SK-N-SH (cell line): ENCODE measurements around the gene BCL11B.

ENCODE experiments used
- CHD2 ChIP-seq: fragments of 150-350 bp; IDR thresholded peaks from 2 replicates; pipeline ENCODE4 v1.6.1; 2018; ENCODE audit warnings: low read length; ENCODE audit not compliant: partially characterized antibody
- CTCF ChIP-seq: fragments of 200-600 bp; sonication (generic); IDR thresholded peaks from 2 replicates; pipeline ENCODE4 v1.6.1; 2017; ENCODE audit warnings: antibody characterized with exemption, mild to moderate bottlenecking, moderate library complexity
- ELF1 ChIP-seq: IDR thresholded peaks from 2 replicates; pipeline ENCODE4 v1.4.0; 2012
- EP300 ChIP-seq, 2 experiments: IDR thresholded peaks; 2 replicates each; pipeline versions ENCODE4 v1.4.0 to v1.6.1; 2012; ENCODE audit warnings: borderline replicate concordance in 1 of 2, low read depth in 1 of 2, low read length in 1 of 2
- REST ChIP-seq: IDR thresholded peaks from 2 replicates; pipeline ENCODE4 v1.6.1; 2012; ENCODE audit warnings: mild to moderate bottlenecking, low read depth, low read length, moderate library complexity
- RFX5 ChIP-seq: IDR thresholded peaks from 2 replicates; pipeline ENCODE4 v1.6.1; 2012; ENCODE audit warnings: mild to moderate bottlenecking, improper control_type of control experiment, low read length

GRCh38 chr14:99187858-99188257 is 84.1 kb downstream of the BCL11B start:
- TF ChIP-seq CTCF: no peak
- TF ChIP-seq RFX5: no peak
- no peak for TF ChIP-seq ELF1
- no peak for TF ChIP-seq CHD2
- no peak for TF ChIP-seq REST
- no peak for TF ChIP-seq EP300 (IDR thresholded peaks at IDR 0.05; ENCODE audit: borderline replicate concordance in 1 of 2, low read depth in 1 of 2, low read length in 1 of 2)
